ENCODE results near the gene IFI27L1. TPM values are rescaled to one million over a fixed set of nuclear protein-coding genes. Genes with fewer than 3 reads are reported as not detected.

The IFI27L1 gene
- polyA plus RNA-seq, 12 donors = 10.7 to 69.1 (median 15.5) TPM; not detected in 1

GRCh38 chr14:94075008-94075407 lies 6.1 kb upstream of the IFI27L1 start:
- DNase-seq = no peak

- no peak for DNase-seq
These were observed 3.8 kb upstream of the IFI27L1 start for GRCh38 chr14:94077111-94077821.

- no peak for DNase-seq
These were observed 3.3 kb upstream of the IFI27L1 start for GRCh38 chr14:94077823-94078222.

- DNase-seq = peak; percentile 56
These were observed 1.1 kb upstream of the IFI27L1 start for GRCh38 chr14:94079891-94080620.

DNA sequence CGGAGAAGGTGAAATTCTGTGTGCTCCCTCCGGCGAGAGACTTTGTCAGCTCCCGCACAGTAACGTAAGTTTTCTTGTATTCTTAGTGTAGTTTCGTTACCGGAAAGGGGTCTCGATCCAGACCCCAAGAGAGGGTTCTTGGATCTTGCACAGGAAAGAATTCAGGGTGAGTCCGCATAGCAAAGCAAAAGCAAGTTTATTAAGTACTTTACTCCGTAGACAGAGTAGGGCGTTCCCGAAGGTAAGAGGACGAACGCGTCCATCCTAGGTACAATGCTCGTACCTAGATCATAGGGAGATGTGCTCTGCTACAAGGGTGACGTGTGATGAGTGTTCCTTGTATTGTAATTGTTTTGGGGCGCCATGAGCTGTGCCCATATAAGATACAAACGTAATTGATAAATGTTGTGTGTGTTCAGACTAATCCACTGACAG lies 293 bp downstream of the IFI27L1 start:
- DNase-seq = no peak

- DNase-seq = no peak
These were observed 6.8 kb downstream of the IFI27L1 start for GRCh38 chr14:94087891-94088290.

- DNase-seq = no peak
These were observed 7.4 kb downstream of the IFI27L1 start for GRCh38 chr14:94088516-94088915.

GRCh38 chr14:94089479-94089878 lies 8.4 kb downstream of the IFI27L1 start:
- DNase-seq = no peak

DNA sequence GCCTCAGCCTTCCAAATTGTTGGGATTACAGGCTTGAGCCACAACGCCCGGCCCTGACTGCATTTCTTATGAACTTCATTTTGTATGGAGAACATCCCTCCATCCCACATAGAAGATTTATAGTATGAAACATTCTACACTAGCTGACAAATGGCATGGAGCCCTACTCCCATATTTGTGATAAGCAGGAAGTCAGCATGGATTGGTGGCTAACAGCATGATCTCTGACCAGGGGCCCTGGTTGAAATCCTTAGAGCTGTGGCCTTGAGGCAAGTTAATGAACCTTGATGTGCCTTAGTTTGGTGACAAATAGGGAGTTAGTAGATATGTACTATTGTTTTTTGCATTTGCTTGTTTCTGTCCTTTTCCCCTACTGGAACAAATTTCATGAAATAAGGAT lies 12.3 kb downstream of the IFI27L1 start:
- DNase-seq = no peak

GRCh38 chr14:94097091-94097490 lies 16.0 kb downstream of the IFI27L1 start:
- no peak for DNase-seq

DNA sequence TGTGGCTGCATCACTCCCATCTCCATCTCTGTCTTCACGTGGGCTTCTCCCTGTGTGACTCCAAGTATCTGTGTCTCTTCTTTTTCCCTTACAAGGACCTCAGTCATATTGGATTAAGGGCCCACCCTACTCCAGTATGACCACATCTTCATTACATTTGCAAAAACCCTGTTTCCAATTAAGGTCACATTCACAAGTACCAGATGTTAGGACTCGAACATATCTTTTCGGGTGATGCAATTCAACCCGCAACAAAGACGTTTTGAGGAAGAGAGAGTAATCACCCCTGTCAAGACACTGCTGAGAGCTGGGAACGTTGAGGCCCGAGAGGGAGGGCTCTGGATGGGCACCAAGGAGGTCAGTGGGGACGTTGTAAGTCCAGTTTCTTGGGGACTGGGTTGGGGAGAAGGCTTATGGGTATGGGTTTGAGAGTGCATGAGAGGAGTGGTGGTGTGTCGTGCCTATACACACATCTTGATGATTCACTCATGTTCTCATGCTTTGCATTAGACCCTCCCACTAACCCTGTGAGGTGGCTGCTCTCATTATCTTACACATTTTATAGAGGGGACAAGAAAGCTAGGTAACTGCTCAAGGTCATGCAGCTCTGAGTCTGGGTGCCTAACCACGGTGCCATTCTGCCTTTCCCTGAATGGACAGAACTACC lies 17.3 kb downstream of the IFI27L1 start:
- DNase-seq = no peak

GRCh38 chr14:94099006-94099405 lies 17.9 kb downstream of the IFI27L1 start:
- no peak for DNase-seq

DNA sequence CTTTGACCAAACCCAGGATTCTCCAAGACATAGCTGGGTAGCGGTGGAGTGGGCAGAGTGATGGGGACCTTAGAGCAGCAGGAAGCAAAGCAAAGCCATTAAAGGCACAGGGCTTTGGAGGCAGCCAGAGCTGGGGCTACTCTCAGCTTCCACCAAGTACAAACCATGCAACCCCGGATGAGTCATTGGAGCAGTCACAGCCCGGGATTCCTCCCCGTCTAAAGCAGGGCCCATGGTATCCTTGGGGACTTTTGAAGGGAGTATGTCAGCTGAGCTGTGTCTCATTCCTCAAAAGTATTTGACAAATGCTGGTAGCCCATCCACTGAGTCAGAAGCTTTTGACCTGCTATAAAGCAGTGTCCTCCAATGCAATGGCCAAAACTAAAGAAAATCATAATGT lies 19.7 kb downstream of the IFI27L1 start:
- DNase-seq = no peak

GRCh38 chr14:94101748-94102147 lies 20.6 kb downstream of the IFI27L1 start:
- no peak for DNase-seq

GRCh38 chr14:94102768-94103482 lies 21.8 kb downstream of the IFI27L1 start:
- no peak for DNase-seq

DNA sequence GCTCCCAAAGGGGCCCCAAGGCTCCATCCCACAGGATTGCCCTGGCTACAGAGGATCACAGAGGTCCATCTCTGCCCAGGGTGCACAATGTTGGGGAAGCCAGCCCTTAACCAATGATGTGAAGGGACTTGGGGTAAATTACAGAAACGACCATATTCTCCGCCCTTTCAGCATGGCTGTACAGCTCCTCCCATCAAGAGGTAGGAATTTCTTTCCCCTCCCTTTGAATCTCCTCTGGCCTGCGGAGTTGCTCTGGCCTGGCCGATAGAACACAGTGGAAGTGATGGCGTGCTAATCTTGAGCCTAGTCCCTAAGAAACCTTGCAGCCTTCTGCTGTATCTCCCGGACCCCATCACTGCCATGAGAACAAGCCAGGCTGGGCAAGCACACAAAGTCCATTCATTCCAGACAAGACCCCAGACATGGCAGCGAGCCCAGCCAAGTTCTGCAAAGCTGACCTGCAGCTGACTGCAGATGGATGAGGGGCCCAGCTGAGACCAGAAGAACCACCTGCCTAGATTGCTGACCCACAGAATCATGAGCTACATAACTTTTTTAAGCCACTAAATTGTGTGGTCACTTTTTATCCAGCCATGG lies 22.5 kb downstream of the IFI27L1 start:
- DNase-seq = no peak

- DNase-seq = no peak
These were observed 23.6 kb downstream of the IFI27L1 start for GRCh38 chr14:94104731-94105130.

DNA sequence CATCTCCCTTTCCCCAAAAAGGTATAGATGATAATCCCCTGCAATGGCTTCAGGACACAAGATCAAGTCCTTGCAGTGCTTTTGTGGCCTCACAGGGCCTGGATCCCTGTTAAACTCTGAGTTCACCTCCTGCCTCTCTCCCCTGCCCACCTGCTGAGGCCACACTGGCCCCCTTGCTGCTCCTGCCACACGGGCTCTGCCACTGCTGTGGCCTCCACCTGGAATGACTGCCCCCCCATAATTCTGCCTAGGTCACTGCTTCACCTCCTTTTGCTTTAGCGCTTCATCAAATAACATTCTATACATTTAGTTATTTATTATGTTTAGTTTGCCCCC lies 28.8 kb downstream of the IFI27L1 start:
- no peak for DNase-seq

- peak; percentile 19 for DNase-seq
These were observed 29.6 kb downstream of the IFI27L1 start, which contains the start of gene IFI27 for GRCh38 chr14:94110552-94111181. IFI27 (plus strand) TSS chr14:94110736.

- no peak for DNase-seq
These were observed 30.4 kb downstream of the IFI27L1 start for GRCh38 chr14:94111276-94112095.
